HS-27A (cell line): ENCODE results near the gene ZNF804A.

Experiments used
- DNase-seq: peaks from one replicate; pipeline ENCODE4 v3.0.0-alpha.2; 2012; ENCODE audit warnings: low read depth, missing footprints

Gene ZNF804A

DNA sequence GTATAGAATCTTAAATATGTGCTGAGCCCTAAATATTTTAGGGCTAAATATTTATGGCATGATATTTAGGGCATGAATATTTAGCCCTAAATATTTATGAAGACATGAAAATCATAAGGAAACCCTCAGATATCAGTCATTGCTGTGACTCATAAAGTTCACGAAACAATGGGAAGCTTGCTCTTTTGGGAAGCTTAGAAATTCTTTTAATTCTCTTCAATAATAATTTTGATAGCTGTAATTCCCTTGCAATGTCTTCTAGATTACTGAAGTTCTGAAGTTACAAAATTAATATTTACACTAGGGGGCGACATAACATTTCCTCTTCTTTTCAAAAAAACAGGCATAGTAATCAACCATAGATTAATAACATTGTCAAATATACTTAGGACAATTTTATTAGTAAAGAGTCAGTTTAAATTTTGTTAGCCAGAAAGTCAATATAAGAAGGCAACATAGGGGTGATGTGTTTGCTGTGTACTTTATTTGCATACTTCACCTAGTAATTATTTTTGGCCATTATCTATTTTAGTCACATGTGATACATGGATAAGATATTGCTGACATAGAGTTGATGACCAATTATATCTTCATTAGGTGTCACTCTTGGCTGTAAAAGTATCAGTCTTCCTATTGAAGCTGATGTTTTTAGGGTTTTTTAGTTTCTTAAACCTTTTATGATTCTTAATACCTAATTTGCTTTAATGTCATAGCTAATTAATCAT, 13.2 kb downstream of the ZNF804A start:
- DNase-seq, result no peak

DNA sequence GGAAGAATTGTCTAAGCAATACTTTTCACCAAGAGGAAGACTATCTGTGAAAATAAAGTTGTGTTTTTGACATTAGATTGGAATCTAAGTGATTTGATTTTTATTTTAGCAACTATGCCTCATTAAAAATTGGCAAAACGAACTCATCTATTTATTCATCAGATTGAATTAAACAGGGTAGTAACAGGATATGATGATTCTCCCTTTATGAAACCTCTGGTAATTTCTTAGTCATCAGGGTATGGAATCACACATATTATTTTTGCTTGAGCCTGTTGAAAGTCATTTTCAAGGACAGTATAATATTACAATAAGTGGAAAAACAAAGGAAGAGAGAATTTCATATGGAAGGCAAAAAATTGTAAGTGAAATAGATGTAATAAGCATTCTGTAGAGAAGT, 22.0 kb downstream of the ZNF804A start:
- DNase-seq, result no peak

DNA sequence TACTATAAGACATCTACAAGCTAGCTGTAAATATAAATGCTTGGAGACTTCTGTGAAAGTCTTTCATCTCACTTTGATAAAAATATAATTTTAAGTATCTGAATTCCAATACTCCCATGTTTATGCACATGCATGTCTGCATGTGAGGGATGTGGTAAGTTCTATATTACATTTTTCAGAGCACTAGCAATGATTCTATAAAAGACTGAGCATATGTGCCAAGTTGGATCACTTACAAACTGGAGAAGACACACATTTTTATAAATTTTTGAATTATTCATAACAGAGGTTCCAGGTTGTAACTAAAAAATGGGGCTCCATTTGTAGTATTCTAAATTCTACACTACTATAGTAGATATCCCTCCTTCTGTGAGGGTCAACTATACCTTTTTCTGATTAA, 26.0 kb downstream of the ZNF804A start:
- DNase-seq, result no peak

DNA sequence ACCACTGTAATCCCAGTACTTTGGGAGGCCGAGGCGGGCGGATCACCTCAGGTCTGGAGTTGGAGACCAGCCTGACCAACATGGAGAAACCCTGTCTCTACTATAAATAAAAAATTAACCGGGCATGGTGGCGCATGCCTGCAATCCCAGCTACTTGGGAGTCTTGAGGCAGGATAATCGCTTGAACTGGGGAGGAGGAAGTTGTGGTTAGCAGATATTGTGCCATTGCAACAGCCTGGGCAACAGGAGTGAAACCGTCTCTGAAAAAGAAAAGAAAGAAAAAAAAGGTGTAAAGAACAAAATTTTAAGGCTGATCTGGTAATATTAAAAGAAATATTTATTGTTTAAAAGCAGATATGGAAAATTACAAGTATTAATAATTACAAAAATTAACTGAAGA, 29.7 kb downstream of the ZNF804A start:
- no peak for DNase-seq

DNA sequence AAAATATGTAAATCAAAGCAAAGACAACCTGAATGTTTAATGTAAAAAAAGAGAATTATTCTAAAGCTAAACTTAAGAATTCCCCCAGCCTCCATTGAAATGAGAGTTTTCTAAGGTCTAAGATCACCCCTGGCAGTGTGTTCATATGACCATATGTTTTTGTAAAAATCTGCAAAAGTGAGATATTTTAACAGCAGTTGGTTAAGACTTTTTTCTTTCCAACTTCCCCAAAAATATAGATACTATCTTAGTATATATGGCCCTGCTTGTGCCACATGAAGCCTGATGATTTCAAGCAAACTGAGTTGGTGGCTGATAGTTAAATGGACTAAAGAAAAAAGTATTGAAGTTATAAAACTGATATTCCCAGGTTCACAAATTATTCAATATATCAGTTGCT, 35.4 kb downstream of the ZNF804A start:
- no peak for DNase-seq

DNA sequence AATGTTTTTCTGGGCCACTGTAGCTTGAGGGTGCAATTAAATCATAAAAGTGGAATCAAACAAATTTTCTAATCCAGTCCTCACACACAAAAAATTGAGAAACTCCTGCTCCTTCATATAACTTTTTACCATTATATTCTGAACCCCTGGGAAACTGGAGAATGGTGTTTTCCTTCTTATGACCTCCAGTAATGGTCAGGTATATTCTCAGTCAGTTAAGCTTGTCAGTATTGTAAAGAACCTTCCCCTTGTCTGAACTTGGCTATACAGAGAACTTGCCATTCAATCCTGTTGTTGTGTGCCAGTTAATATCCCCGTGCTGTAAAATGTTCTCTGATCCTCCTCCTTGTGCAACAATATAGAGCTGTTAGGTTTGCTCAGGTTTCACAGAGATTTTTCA, 39.5 kb downstream of the ZNF804A start:
- DNase-seq, result no peak

DNA sequence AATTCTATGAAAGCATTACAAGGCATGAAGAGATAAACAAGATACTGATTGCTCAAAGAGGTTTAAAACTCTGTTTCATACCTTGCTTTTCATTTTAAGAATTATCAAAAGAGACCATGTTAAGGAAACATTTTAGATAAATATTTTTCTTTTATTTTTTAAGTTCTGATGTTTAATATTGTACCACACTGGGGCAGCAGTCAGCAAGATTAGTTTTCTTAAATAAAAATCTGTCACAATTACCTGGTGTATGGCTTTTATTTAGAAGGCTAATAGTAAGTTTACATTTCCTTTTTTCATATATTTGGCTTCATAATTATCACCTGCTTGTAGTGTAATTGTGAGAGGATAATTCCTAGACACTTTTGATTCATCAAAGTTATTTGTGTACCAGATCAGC, 46.4 kb downstream of the ZNF804A start:
- DNase-seq, result no peak

DNA sequence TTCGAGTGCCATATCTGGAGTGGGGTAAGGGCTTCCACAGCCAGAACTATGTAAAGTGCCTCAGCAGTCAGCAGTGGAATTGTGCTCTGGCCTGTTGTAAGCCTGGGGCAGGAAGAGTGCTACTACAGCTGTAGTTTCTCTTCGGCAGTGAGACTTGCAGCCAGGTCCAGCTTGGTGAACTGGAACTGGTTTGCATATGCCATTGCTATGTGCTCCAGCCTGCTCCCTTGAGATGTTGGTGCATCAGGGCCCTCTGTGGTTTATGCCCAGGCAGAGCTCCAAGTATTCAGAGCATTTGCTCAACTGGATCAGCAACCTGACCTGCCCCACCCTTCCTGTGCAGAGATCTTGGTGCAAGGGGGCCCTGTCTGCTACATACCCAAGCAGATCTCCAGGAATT, 47.8 kb downstream of the ZNF804A start:
- DNase-seq, result peak; percentile 65

DNA sequence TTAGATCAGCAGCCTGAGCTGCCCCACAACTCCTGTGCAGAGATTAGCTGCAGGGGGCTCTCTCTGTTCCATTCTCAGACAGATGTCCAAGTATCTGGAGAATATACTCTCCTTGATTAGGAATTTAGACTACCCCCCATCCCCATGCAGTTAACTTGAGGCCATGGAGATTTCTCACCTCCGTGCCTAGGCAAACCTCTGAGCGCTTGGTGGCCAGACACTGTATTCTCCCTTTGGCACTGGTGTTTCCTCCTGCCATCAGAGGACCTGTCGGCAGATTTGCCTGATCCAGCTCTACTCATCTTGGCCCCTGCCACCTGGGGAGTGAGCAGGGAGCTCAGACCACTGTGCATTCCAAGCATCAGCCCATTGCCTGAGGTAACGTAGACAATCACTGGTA, 48.3 kb downstream of the ZNF804A start:
- no peak for DNase-seq

DNA sequence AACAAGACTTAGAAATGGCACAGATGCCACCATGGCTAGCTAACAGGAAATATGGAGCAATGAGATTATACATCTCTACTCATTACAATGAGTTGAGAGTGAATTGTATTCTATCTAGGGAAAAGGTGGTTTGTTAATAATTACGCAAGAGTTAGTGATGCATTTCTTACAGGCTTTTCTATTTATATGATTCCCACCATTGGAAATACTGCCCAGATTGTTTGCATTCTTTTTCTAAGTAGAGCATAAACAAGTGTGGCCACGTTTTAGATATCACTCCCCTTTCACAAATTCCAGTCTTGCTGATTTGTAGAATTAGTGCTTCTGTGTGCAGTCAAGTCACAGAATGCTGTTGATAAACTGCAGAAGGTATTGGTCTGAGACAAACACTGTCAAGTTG, 56.6 kb downstream of the ZNF804A start:
- DNase-seq, result no peak

DNA sequence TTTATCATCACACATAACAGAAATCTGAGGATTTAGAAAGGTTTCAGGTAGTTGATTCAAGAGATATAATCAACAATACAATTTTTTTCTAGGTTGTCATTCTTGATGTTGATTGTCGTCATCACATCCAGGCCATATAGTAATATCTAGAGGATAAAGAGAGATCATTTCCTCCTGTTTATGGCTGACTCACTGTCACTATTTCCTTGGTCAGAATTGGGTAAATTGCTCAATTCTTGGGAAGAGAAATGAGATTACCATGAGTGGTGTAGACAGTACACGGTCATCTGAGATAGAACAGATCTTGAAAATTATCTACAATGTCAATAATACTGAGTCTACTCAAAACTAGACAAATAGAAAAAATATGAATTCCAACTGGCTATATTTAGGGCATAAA, 78.8 kb downstream of the ZNF804A start:
- no peak for DNase-seq

DNA sequence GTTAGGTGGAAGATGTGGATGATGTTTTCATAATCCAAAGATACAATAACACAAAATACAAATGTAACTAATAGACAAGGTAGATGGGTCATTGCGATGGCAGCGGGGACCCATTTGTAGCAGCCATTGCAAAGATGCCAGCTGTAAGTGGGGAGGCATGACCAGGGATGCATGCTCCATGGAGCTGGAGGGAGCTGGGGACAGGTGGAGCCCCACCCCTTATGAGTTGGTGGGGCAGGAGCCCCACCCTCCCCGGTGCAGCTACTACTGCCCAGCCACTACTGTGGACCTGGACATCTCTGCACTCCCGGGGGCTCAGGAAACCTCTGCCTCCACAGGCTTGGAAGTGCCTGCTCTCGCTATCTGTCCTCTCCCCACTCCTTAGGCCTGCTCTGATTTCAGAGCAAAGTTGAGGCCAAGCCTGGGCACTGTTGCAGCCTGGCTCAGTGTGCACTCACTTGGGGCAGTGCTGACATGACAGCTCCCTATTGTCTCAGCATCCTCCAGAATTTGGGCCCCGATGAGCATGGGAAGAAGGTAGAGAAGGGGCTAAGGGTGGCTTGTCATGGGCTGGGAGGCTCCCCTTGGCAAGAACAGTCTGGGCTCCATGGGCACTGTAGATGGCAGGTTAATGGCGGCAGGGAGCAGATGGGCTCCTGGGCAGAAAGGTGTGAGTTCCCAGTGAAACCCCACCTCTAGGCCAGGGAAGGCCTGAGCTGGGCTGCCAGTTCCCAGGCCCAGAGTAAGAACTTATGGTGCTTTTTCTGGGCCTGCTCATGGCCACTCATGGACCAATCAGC, 81.1 kb downstream of the ZNF804A start:
- DNase-seq, result no peak

DNA sequence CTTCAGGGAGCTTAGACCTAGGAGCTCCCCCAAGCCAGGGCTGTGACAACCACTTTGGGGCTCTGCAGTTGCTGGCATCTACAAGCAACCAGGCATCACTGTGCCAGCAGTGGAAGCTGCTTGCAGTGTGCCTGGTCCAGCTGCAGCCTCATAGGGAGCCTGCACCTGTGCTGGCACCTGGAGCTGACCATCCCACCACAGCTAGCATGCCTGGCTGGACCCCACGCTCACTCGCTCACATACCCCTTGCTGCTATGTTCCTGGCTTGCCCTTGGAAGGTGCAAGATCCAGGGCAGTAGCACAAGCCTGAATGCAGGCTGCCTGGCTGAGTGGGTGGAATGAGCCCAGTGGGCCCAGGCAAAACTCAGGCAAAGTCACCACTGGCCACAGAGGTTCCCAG, 82.5 kb downstream of the ZNF804A start:
- no peak for DNase-seq

DNA sequence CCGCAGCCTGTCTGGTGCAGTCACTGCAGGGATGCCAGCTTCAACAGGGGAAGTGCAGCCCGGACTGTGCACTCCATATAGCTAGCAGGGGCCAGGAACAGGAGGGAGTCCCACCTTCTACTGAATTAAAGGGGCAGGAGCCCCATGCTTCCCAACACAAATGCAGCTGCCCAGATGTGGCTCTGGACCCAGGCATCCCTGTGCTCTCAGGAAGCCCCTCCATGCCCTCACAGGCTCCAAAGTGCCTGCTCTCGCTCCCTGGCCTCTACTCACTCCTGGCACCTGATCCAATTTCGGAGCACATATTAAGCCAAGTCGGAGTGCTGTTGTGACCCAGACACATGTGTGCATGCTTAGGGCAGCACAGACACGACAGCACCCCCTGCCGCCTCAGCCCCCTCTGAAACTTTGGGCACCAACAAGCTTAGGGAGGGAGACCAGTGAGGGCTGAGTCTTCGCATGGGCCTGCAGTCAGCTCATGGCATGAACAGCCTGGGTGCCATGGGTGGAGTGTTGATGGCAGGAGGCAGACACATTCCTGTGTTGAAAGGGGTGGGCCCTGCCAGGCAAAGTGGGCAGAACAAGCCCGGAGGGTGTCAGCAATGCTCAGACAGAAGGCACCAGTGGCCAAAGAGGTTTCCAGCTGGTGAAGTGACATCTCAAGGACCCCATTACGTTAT, 83.5 kb downstream of the ZNF804A start:
- DNase-seq, result no peak

DNA sequence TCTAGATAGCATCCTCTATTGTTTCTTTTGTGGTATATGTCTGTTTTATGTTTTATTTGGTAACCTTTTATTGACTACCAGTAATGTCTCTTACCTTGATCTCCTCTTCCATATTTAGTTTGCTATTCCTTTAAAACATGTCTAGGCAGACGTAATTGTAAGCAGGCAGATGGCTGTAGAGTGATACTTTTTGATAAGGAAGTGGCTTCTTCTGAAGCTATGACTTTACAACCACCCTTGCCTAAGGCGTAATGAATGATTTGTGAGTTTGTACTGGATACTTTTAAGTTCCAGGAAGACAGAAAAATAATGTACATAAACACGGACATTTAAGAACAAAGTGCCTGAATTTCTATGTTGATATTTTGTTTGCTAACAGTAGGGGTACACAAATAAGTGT, 85.6 kb downstream of the ZNF804A start:
- no peak for DNase-seq

DNA sequence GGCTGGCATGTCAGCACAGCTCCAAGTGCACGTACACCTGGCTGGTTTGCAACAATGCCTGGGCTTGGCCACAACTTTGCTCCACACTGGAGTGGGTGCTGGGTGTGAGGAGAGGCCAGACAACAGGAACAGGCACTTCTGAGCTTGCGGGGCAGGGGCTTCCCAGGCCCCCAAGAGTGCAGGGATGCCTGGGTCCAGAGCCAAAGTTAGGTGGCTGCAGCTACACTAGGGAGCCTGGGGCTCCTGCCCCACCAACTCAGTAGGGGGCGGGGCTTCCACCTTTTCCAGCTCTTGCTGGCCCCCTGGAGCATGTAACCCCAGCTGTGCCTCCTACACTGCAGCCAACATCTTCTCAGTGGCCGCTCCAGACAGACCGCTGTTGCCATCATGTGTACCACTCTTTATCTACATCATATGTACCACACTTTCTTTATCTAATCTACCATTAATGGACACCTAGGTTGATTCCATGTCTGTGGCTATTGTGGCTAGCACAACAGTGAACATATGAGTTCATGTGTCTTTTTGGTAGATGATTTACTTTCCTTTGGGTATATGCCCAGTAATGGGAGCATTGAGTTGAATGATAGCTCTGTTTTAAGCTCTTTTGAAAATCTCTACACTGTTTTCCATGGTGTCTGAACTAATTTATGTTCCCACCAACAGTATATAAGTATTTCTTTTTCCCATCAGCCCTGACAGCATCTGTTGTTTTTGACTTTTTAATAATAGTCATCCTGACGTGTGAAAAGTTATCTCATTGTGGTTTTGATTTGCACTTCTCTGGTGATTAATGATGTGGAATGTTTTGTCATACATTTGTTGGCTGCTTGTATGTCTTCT, 87.9 kb downstream of the ZNF804A start:
- DNase-seq, result no peak

DNA sequence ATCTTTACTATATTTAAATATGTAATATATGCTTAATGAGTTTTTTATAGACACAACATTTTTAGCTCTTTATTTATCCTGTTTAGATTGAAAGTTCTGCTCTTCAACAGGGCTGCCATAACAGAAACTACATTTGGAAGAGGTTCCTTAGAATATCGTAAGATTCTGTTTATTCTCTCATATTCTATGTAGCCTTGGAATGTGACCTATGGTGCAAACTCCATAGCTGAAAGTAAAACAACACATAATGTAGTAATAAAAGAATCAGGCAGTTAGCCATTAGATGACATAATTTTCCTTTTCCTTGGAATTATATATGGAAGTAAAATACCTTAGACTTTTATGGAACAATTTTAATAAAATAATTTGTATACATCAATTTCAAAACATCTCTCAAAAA, 91.3 kb downstream of the ZNF804A start:
- DNase-seq, result no peak

DNA sequence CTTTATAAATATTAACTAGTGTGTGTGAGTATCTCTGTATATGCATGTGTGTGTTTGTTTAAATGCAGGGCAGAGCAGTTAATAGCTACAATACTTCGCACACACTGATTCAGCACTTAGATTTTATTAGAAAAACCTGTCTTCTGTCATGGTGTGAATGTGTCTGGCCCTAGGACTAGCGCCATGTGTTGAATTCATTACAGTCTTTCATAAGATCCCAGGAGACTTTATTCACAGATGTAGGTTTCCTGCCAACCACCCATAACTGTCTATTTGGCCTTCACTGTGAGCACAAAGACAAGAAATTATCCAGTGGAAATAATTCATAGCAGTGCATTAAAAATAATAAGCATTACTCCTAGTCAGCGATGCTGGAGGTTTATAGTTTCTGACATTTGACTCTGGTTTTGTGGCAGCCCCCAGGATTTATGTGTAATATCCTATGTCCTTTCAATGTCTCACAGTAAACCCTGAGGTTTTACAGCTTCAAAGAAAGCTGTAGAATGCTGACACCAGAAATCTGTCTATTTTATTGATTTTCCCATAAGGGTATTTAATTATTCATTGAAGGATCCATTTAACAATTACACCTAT, 93.9 kb downstream of the ZNF804A start:
- no peak for DNase-seq

DNA sequence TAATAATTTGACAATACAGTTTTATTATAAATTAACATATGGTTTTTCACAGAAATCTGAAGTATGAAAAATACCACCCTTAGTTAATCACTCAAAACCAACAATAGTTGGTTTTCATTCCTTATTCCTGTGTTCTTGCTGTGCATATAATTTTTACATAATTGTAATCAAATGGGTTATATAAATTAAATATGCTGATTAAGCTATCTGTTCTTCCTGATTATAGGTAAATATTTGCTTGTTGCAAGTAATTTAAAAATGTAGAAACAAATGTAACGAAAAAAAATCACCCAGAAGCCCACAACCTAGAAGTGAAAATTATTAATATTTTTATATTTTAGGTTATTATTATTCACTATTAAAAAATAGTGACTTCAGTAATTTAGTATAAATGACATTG, 98.3 kb downstream of the ZNF804A start:
- DNase-seq, result no peak

DNA sequence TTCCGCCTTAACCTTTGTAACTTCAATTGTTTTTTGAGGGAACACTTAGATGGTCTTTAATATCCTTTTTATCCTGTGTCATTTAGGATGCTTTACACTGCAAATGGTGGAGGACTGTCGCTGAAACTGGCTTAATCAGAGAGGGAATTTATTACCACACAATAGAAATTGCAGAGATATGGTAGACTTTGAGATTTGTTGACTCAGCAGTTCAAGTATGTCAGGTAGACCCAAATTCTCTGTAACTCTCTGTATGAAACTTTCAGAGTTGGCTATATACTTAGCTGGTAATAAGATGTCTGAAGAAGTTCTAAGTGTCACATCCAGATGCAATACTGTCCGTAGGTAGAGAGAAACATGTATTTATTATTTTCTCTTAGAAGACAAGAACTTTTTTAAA, 100.1 kb downstream of the ZNF804A start:
- DNase-seq, result no peak

DNA sequence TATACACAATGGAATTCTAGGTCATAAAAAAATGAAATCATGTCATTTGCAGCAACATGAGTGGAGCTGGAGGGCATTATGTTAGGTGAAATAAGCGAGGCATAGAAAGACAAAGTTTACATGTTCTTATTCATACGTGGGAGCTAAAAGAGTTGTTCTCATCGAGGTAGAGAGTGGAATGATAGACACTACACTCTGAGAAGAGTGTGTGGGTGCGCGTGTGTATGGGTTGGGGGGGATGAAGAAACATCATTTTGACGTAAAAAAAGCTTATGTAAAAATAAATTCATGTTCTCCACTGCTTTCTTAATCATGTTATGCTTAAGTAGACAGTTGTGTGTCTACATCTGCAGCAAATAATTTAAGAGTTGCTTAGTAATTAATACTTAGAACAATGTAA, 123.6 kb downstream of the ZNF804A start:
- no peak for DNase-seq

DNA sequence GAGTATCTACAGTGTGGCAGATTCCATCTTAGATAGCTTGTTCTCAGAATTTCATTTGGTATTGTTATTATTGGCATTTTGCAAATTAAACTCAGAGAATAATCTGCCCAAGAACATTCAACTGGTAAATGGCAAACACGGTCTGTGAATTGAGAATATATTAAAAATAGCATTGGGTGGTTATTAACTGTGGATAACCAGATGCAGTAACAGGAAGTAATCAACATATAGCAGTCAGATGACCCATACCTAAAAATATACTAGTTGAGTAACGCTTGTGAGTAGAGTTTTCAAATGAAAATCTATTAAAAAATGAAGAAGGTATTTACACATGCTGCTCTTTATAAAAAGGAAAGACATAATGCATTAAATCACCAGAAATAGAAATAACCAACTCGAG, 129.5 kb downstream of the ZNF804A start:
- no peak for DNase-seq
